HG03060 (cell line): ENCODE measurements around the gene TTC7B.

Experiments
- ATAC-seq: cut with Tn5 transposase; IDR thresholded peaks from one replicate; pipeline ENCODE4 v1.9.1; 2021; ENCODE audit warnings: low read depth, moderate number of reproducible peaks; ENCODE audit not compliant: unreplicated experiment

TTC7B gene

DNA sequence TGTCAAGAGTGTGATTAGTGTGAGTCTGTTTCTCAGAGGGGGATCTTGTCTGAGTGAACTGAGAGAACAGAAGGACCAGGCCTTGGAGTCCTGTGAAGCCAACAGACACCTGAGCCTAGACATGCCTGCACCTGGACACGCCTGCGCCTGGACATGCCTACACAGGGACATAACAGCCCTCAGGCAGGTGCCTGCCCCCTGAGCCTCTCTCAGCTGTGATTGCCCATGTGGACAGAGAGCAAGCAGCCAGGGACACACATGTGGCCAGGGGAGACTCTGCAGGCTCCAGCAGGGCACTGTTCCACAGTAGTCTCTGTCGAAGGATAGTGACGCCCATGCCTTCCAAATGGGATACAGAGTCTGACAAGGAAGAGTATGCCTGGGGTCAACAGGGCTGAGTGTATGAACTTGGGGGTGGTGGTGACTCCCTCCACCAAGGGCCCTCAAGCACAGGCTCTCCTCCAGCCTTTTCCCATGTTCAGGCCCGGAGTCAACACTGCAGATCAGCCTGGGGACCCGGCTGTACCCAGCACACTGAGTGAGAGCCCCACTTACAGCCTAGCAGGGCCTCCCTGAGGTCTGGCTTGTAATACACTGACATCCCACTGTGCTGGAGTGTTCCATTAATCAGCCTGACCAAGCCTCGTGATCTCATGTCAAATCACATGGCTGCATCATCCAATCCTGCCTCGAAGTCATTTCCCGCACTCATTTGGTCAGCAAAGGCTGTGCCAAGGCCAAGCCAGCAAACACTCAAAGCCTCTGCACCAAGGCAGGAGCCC lies 246.4 kb downstream of the TTC7B start:
- ATAC-seq = no peak

- no peak for ATAC-seq
Observed at GRCh38 chr14:90569201-90569600, 247.0 kb downstream of the TTC7B start.

DNA sequence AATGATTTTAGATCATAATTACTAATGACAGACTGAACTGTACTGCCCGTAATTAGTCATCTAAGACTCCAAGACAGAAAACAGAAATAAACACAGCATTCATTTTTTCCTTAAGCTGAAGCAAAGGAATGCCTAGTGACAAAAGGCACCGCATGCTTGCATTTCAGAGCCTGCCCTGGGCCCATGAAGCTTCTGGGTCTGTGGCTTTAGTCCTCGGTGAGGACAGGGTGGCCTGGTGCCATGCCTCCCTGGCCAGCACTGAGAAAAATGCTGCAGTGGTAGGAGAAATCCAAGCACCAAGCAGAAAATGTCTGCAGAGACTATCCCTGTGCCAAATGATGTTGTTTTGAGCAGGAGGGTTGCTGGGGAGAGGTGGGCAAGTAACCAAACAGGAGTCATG lies 247.8 kb downstream of the TTC7B start:
- no peak for ATAC-seq

DNA sequence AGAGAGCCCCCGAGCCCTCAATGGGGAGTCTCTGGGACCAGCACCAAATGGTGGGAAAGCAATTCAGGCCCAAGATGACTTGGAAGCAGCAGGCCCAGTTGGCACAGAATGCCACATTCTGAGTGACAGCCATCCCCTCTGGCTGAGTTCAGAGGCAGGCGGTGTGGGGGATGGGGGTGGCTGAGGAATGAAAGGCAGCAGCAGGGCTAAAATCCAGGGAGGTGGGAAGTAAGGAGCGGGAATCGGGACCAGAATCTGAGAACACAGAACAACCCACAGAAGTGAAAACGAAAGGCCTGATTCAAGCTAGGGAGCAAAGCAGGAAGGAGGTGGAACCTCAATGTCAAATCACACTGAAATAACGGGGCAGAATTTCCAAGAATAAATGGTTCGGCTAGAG lies 248.2 kb downstream of the TTC7B start:
- ATAC-seq = no peak

DNA sequence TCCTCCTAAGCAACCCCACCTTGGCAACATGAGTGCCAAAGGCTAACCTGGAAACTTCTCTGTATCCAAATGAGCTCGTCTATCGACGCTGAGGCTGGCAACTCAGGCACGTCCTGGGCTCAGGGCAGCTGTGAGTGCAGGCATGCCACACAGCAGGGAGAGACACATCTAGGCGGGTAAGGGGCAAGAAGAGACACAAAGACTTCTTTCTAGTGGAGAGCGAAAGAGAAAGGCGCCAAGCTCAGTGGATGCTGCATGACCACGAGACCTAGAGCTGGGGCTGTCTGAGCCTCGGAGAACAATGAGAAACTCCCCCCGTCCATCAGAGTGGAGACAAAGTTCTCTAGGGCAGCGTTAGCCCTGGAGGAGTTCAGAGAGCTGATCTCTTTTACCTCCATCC lies 249.0 kb downstream of the TTC7B start:
- ATAC-seq = no peak

GRCh38 chr14:90566481-90566880 lies 249.7 kb downstream of the TTC7B start:
- ATAC-seq = no peak

DNA sequence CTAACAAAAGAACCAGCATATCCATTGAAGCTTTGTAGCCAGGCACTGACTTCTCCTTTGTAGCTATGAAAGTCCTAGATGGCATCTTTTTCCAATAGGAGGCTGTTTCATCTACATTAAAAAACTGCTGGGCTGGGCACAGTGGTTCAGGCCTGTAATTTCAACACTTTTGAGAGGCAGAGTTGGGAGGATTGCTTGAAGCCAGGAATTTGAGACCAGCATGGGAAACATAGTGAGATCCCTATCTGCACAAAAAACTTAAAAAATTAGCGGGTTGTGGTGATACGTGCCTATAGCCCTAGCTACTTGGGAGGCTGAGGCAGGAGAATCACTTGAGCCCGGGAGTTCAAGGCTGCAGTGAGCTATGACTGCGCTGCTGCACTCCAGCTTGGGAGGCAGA lies 251.7 kb downstream of the TTC7B start:
- ATAC-seq = no peak

GRCh38 chr14:90562652-90563051 lies 253.6 kb downstream of the TTC7B start:
- ATAC-seq = no peak

DNA sequence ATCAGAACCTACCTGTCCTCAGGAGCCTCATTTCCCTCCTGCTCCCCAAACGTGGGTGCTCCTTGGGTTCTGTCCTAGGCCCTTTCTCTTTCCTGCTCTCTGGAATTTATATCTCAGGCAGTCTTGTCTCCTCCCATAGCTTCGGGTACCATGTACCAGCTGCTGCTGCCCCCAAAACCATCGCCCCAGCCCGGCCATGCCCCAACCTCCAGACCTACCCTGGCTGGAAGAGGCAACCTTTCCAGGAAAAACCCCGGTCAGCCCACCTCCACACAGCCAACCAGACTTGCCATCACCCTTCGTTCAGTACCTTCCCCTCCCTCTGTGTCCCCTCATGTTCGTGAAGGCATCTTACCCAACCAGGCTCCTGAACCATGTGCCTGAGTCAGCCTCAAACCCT lies 254.3 kb downstream of the TTC7B start:
- ATAC-seq = no peak

DNA sequence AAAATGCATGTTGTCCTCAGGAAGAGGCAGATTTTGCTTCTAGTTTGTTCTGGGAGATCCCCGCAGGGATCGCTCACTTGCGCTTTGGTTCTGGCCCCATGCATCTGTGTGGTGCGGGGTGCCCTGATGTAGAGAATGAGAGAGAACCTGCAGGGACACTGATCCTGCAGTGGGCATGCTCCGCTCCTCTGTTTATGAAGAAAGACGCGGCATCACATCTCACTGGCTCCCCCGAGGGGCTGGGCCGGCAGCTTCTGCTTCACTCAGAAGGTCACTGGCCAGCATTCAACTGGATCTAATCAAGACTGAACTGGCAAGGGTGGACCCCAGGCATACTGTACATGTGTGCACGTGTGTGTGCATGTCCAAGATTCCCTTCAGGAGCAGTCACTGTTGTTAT lies 255.2 kb downstream of the TTC7B start:
- no peak for ATAC-seq

GRCh38 chr14:90560558-90560957 lies 255.7 kb downstream of the TTC7B start:
- no peak for ATAC-seq

DNA sequence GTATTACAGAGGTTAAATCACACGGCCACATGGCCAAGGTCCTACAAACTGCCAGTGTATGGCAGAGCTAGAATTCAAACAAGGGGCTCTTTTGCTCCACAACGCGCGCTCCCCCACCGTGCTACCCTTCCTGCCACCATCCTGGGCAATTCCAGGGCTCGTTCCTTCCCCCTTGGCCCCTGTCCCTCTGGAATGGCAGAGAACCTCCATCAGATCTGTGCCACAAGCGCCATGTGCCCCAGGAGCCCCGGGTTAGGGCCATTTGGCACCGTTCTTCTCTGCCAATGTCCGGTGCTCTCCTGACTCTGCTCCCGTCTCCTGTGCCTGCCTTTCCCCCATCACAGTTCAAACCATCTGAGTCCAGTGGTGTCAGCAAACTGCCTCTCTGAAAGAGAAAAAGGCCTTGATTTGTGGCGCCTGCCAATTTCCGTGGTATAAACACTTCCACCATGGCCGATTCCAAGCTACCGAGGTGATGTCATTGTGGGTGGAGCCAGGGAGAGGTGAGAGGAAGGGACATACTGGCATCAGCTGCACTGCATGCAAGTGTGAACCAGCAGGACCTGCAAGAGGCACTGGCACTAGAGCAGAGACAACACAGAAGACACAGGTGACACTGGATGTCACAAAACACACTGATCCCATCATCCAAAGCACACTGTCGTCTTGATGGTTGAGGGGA lies 256.3 kb downstream of the TTC7B start:
- no peak for ATAC-seq

GRCh38 chr14:90558983-90559590 lies 257.1 kb downstream of the TTC7B start:
- no peak for ATAC-seq

DNA sequence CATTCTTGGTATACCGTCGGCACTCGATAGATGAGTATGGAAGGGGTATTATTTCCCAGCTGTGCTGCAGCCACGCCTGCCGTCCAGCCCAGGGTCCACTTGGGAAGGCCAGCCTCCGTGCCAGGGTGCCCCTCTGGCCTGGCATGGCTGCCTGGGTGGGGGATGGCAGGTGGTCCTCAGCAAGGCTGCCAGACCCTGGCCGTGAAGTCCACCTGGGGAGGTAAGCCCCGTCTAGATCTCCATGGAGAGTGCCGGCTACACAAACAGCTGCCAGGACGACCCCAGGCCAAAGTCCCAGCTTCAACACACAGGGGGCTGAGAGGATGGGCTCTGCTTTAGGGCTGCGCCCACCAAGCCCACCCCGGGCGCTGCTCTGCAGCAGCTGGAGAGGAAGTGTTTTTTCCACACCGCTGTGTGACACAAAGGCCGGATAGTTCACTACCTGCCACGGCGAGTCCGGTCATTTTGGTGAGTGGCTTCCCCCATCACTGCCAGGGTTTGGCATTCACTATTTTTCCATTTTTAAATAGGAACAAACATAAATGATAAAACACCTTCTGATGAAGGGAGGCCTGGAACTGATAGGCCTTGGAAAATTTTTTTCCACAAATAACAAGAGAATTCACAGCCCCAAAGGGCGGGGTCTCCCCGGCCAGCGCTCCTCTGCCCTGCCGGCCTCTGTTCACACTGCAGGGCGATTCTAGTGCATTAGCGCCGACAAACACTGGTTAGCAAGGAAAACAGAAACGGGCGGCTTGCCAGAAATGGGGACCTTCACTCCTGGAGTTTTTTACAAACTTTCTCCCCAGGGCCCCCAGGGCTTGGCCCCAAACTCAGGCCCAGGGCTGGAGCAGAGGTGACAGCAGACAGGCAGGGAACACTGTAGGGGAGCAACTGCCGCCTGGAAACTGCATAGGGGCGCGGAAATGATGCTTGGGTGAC lies 257.9 kb downstream of the TTC7B start:
- no peak for ATAC-seq

DNA sequence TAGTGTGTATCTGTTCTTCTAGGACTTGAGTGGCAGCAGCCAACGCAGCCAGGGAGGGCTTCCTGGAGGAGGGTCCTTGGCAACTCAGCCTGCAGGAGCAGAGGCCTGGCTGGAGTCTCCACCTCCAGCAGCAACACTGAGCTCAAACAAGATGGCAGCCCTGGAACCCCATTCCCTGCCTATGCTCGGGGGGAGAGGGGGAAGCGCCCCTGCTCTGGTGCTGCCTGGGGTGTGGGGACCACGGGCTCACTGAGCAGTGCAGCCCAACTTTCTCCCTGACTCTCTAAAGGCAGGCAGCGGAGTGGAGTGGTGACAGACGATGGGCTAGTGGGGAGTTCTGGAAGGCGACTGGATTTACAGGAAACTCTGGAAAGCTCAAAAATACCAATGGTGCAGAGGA lies 258.7 kb downstream of the TTC7B start:
- no peak for ATAC-seq

DNA sequence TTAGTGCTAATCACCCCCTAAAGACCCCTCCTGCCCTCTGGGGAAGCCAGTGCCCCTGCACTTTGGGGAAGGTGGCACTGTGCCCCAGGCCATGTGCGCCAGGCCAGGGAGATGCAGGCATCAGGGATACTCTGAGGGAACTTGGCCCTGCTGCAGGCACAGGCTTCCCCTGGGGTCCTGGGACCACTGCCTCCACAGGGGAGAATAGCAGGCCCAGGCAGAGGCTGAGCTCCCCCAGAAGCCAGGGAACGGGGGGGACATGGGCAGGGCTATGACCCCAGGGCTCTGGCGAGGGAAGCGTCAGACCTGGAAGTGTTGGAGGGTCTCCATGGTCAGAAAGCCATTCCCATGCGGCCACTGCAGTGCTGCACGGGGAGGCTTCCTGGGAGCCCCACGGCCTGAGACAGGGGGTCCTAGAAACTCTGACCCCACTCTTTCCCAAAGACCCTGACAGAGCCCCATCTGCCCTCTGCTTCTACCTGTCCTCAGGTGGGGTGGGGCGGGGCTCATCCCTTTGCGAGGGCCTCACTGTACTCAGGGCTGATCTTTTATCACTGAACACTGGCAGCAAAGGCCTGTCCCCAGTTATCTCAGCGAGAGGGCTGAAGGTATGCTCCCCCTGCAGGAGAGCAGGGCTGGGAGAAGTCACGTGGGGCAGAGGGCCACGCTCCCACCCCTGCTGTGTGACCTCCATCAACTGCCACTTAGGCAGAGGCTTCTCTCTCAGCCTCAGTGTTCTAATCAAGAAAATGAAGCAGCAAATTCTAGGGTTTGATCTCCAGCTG lies 259.4 kb downstream of the TTC7B start:
- no peak for ATAC-seq

DNA sequence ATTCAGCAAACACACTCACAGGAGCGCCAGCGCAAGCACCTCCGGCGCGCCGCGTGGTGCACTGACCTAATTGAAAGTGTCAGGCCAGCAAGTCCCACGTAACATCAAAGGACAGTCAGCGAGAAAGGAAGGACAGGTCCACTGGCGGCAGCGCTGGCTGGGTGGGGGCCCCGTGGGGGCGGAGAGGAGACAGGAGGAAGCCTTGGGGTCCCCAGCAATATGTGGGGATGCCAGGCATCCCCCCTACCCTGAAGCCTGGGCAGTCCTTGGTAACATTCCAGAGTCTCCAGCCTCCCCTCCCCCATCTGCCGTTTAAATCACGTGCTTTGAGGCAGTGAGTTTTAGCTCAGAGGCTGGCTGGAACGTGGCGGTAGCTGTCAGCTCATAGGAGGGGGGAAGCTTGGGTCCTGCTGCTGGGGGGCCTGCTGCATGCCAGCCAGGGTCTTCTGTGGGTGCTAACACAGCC lies 260.2 kb downstream of the TTC7B start:
- no peak for ATAC-seq

DNA sequence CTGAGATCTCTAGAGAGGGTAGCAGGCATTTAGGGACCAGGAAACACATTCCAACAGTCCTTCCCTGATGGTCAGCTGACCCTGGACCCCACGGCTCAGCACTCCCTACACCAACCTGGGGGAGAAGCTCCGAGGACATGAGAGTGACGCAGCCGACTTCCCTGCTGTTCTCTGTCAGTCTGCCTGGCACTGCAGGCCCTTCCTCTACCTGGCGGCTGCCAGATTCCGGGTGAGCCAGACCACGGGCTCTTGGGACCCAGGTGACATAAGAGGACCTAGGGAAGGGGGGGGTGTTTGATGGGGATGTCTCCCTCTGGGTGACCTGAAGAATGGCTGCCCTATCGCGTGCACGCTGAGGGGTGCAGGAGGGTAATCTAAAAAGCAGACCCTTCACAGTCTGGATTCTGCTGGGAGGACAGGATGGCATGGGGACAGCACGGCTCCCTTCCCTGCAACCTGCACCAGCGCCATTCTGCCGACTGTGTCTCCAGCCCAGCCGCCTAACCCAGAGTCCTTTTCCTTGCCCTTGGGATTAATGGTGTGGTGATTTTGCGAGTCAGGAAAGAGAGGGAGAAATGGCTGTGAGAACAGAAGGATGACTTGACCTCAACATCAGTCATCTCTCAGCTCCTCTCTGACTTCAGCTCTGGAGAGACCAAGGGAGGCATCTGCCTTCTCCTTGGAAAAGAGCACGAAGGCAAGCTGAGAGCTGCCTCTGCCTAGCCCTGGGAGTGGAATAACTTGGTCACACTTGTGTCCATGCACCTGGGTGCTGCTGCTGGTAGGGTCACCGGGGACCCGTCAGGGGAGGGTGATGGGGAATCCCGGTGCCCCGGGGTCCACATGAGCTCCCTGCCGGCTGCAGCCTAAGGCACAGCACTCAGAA lies 260.9 kb downstream of the TTC7B start:
- no peak for ATAC-seq

GRCh38 chr14:90554341-90554740 lies 261.9 kb downstream of the TTC7B start:
- ATAC-seq = no peak
